Thyroid gland (tissue), 4 donors: ENCODE data around the gene GMEB2. TPM values are rescaled to one million over a fixed set of nuclear protein-coding genes. Genes with fewer than 3 reads are reported as not detected.

ENCODE experiments used
- DNase-seq, 2 donors: peaks; one replicate each; pipeline ENCODE4 v3.0.0-alpha.2; 2019
- H3K27ac ChIP-seq, 3 donors: fragments of 200-600 bp; sonication (generic); 1 replicate in 2 of 3; 2 replicates in 1 of 3; pipeline ENCODE4 v1.5.1; 2016 to 2019; ENCODE audit warnings: mild to moderate bottlenecking in 1 of 3, moderate library complexity in 1 of 3
- H3K27me3 ChIP-seq: fragments of 200-600 bp; sonication (generic); one replicate; pipeline ENCODE4 v1.5.1; 2019
- H3K36me3 ChIP-seq, 2 donors: fragments of 200-600 bp; sonication (generic); one replicate each; pipeline ENCODE4 v1.5.1; 2016 to 2019
- H3K4me1 ChIP-seq, 2 donors: fragments of 200-600 bp; sonication (generic); one replicate each; pipeline ENCODE4 v1.5.1; 2017 to 2019
- H3K4me3 ChIP-seq, 3 donors: fragments of 200-600 bp; sonication (generic); replicated peaks in 1 of 3; 1 replicate in 2 of 3; 2 replicates in 1 of 3; pipeline ENCODE4 v1.5.1; 2016; ENCODE audit warnings: mild to moderate bottlenecking in 1 of 3
- H3K9me3 ChIP-seq: fragments of 200-600 bp; sonication (generic); one replicate; pipeline ENCODE4 v1.5.1; 2017
- CTCF ChIP-seq, 6 experiments: fragments of 200-600 bp in 3 of 6; fragments of 450-650 bp in 3 of 6; sonication (generic) in 3 of 6; IDR thresholded peaks; one replicate each; pipeline ENCODE4 v1.5.1; 2016 to 2019; ENCODE audit warnings: antibody characterized with exemption in 6 of 6, mild to moderate bottlenecking in 2 of 6, inconsistent platforms in 1 of 6, moderate library complexity in 1 of 6
- POLR2A ChIP-seq, 2 donors: fragments of 450-650 bp; IDR thresholded peaks; one replicate each; pipeline ENCODE4 v1.6.1; 2017; ENCODE audit warnings: antibody characterized with exemption in 2 of 2, mild to moderate bottlenecking in 2 of 2, moderate library complexity in 1 of 2
- WGBS, 2 donors: methylation state at CpG; one replicate each; pipeline ENCODE4 v1.1.5; 2017; 5-methylcytosine and 5-hydroxymethylcytosine counted together
- intact Hi-C: fragments of 100-400 bp; cut with DNase I; formaldehyde crosslinking; loops from one replicate; pipeline ENCODE4 v1.15.1; 2023
- total RNA-seq, 4 donors: library from RNA; depleted of rRNA; stranded (reverse); fragments of >200 nt; gene quantifications; one replicate each; pipeline ENCODE4 v1.2.3, GENCODE V29; 2016

GMEB2 gene
- total RNA-seq, 4 donors from 2014 or later = 23.1 to 34.9 (median 29.9) TPM

- no peak overlapping the region for H3K4me3 ChIP-seq
- DNase-seq = no peak
- TF ChIP-seq POLR2A (IDR thresholded peaks at IDR 0.05) (no peak), CTCF (IDR thresholded peaks at IDR 0.05) (no peak)
- 92% methylated on average over 12 of the region's 28 CpGs for WGBS, 2 donors
- peaks cover 0 to 4% of the 10 kb centered on the region in 2 donors for H3K36me3 ChIP-seq
- H3K27ac ChIP-seq = no peak overlapping the region
- peaks cover 10 to 20% of the 10 kb centered on the region in 2 donors for H3K4me1 ChIP-seq
- H3K9me3 ChIP-seq = no peaks in the 10 kb centered on the region
- H3K27me3 ChIP-seq = no peaks in the 10 kb centered on the region
- intact Hi-C loops = loop anchor here (10.0 kb wide), 1 partner anchor 74 kb away; no protein-coding TSS in a partner anchor
These were observed 56.4 kb downstream of the GMEB2 start for GRCh38 chr20:63570281-63571086.

GRCh38 chr20:63568986-63569949, 57.6 kb downstream of the GMEB2 start:
- no peaks in the 10 kb centered on the region for H3K9me3 ChIP-seq
- intact Hi-C loops = no loop called here
- peaks cover 10 to 14% of the 10 kb centered on the region in 2 donors for H3K4me1 ChIP-seq
- no peak for DNase-seq
- no peak overlapping the region for H3K4me3 ChIP-seq
- no peaks in the 10 kb centered on the region for H3K27me3 ChIP-seq
- no peak overlapping the region for H3K27ac ChIP-seq
- no peak for TF ChIP-seq POLR2A (IDR thresholded peaks at IDR 0.05)
- TF ChIP-seq CTCF (IDR thresholded peaks at IDR 0.05) = no peak
- H3K36me3 ChIP-seq = peaks cover 4 to 8% of the 10 kb centered on the region in 2 donors
- 87 to 95% methylated on average over 11 to 15 of the region's 46 CpGs for WGBS, 2 donors

- 82 to 93% methylated on average over 3 to 23 of the region's 43 CpGs for WGBS, 2 donors
- Histone ChIP-seq H3K4me3 (no peak overlapping the region), H3K27me3 (no peaks in the 10 kb centered on the region), H3K27ac (no peak overlapping the region), H3K36me3 (peaks cover 4 to 15% of the 10 kb centered on the region in 2 donors), H3K4me1 (peaks cover 6 to 11% of the 10 kb centered on the region in 2 donors), H3K9me3 (no peaks in the 10 kb centered on the region)
- TF ChIP-seq CTCF (IDR thresholded peaks at IDR 0.05) (no peak), POLR2A (IDR thresholded peaks at IDR 0.05) (no peak)
- DNase-seq = no peak
- intact Hi-C loops = no loop called here
These were observed 58.5 kb downstream of the GMEB2 start for GRCh38 chr20:63568170-63568981.

- DNase-seq = no peak
- peaks cover 12 to 23% of the 10 kb centered on the region in 2 donors for H3K36me3 ChIP-seq
These were observed 59.3 kb downstream of the GMEB2 start for GRCh38 chr20:63567386-63568169.

More at GRCh38 chr20:63567386-63568169, 59.3 kb downstream of the GMEB2 start:
- no peak for TF ChIP-seq CTCF (IDR thresholded peaks at IDR 0.05)
- no peak for TF ChIP-seq POLR2A (IDR thresholded peaks at IDR 0.05)
- Histone ChIP-seq H3K4me3 (no peak overlapping the region), H3K27ac (no peak overlapping the region), H3K4me1 (peaks cover 0 to 3% of the 10 kb centered on the region in 2 donors), H3K27me3 (no peaks in the 10 kb centered on the region), H3K9me3 (no peaks in the 10 kb centered on the region)
- WGBS, 2 donors = 84 to 91% methylated on average over 25 to 34 of the region's 37 CpGs
- intact Hi-C loops = no loop called here
